Adrenal gland (tissue), 5 donors: Measurements from ENCODE around the gene MAPRE3.

Source experiments
- POLR2A ChIP-seq, 2 donors: fragments of 450-650 bp; IDR thresholded peaks; one replicate each; pipeline ENCODE4 v1.6.1; 2017; ENCODE audit warnings: antibody characterized with exemption in 2 of 2, mild to moderate bottlenecking in 2 of 2, moderate library complexity in 1 of 2
- TF ChIP-seq, protein P1 (sequence below), 6 experiments: fragments of 450-650 bp in 4 of 6; fragments of 200-600 bp in 2 of 6; sonication (generic) in 1 of 6; IDR thresholded peaks; 1 replicate in 5 of 6; 2 replicates in 1 of 6; pipeline versions ENCODE4 v1.5.1 to v1.8.0; 2016 to 2021; ENCODE audit warnings: antibody characterized with exemption in 6 of 6, mild to moderate bottlenecking in 2 of 6, moderate library complexity in 1 of 6
- donor health status: DM: no; HTN: no; CAD: no.

DNA sequence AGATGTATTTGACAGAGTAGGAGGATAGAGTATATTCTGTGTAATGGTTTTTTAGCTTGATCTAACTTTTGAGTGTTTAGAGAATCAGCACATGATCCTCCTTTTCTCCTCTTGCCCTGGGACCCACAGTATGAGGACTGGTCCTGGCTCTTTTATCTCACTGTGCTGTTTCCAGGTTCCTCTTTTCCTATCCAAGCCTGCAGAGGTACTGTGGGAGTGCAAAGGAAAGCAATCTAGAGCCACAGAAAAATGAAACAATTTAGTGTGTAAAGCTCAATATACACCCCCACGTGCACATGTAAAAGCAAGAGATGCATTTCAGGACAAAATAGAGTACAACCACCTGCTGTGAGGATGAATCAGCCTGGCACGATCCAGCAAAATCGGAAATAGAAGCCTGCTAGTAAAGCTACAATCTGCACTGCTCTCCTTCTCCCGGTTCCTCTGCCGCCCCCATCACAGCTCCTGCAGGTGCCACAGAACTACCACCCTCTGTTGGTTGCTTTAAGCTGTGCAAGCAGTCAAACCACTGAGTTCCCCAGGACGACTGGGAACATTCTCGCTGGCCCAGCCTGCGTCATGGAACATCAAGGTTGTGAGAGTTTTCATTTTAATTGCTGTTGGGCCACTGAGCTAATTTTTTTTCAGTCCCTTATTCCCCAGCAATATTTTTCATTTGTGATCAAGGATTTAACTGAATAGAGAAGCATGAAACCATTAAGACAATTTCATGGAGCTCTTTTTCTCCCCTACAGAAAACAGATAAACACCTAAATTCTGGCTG, 47.8 kb upstream of the MAPRE3 start:
- TF ChIP-seq, protein P1, sequence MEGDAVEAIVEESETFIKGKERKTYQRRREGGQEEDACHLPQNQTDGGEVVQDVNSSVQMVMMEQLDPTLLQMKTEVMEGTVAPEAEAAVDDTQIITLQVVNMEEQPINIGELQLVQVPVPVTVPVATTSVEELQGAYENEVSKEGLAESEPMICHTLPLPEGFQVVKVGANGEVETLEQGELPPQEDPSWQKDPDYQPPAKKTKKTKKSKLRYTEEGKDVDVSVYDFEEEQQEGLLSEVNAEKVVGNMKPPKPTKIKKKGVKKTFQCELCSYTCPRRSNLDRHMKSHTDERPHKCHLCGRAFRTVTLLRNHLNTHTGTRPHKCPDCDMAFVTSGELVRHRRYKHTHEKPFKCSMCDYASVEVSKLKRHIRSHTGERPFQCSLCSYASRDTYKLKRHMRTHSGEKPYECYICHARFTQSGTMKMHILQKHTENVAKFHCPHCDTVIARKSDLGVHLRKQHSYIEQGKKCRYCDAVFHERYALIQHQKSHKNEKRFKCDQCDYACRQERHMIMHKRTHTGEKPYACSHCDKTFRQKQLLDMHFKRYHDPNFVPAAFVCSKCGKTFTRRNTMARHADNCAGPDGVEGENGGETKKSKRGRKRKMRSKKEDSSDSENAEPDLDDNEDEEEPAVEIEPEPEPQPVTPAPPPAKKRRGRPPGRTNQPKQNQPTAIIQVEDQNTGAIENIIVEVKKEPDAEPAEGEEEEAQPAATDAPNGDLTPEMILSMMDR (IDR thresholded peaks at IDR 0.05), result peak; percentile 27 to 57 (median 48)
- TF ChIP-seq POLR2A (IDR thresholded peaks at IDR 0.05), result no peak
